ENCODE data around the gene PRKAG2.
"Not testable (repeated sequence)": the region's sequence is repeated elsewhere in the genome, so short reads cannot be mapped to it uniquely, and the experiment has no call there.

PRKAG2 gene

DNA sequence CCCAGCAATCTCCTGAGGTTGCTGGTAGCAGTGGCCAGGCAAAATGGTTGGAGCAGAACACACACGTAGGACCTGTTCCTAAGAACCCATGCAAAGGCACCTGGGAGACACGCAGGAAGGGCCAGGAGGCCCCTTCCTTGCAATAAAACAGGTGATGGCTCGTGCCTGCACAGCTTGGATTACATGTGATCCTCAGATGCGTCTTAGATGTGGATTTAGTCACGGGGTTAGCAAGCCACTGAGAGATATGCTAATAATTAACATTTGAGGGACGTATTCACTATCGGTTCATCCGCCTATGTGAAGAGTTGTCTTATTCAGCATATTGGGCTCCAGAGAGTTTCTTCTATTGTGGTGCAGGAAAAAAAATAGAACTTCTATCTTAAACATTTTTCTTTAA, 352.6 kb downstream of the PRKAG2 start:
- Histone ChIP-seq H3K4me3 (IDR thresholded peaks at IDR 0.05; ENCODE audit: insufficient read depth, low read depth, low read length) (no peak overlapping the region), H3K36me3 (ENCODE audit: insufficient read depth) (no peaks in the 10 kb centered on the region), H3K27ac (no peak overlapping the region), H3K4me1 (ENCODE audit: low read depth, poor library complexity, severe bottlenecking) (peaks cover 4% of the 10 kb centered on the region), H3K4me2 (no peak overlapping the region), H3K27me3 (ENCODE audit: insufficient read depth, low read depth) (no peaks in the 10 kb centered on the region), H4K20me1 (ENCODE audit: insufficient read depth) (no peaks in the 10 kb centered on the region), H3K79me2 (ENCODE audit: insufficient read depth, low read depth) (no peaks in the 10 kb centered on the region), H2AFZ (ENCODE audit: low read depth) (no peak overlapping the region), H3K9ac (no peak overlapping the region)
- TF ChIP-seq, protein P1, sequence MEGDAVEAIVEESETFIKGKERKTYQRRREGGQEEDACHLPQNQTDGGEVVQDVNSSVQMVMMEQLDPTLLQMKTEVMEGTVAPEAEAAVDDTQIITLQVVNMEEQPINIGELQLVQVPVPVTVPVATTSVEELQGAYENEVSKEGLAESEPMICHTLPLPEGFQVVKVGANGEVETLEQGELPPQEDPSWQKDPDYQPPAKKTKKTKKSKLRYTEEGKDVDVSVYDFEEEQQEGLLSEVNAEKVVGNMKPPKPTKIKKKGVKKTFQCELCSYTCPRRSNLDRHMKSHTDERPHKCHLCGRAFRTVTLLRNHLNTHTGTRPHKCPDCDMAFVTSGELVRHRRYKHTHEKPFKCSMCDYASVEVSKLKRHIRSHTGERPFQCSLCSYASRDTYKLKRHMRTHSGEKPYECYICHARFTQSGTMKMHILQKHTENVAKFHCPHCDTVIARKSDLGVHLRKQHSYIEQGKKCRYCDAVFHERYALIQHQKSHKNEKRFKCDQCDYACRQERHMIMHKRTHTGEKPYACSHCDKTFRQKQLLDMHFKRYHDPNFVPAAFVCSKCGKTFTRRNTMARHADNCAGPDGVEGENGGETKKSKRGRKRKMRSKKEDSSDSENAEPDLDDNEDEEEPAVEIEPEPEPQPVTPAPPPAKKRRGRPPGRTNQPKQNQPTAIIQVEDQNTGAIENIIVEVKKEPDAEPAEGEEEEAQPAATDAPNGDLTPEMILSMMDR (conservative IDR thresholded peaks at IDR 0.05; ENCODE audit: low read depth, low read length) = no peak

DNA sequence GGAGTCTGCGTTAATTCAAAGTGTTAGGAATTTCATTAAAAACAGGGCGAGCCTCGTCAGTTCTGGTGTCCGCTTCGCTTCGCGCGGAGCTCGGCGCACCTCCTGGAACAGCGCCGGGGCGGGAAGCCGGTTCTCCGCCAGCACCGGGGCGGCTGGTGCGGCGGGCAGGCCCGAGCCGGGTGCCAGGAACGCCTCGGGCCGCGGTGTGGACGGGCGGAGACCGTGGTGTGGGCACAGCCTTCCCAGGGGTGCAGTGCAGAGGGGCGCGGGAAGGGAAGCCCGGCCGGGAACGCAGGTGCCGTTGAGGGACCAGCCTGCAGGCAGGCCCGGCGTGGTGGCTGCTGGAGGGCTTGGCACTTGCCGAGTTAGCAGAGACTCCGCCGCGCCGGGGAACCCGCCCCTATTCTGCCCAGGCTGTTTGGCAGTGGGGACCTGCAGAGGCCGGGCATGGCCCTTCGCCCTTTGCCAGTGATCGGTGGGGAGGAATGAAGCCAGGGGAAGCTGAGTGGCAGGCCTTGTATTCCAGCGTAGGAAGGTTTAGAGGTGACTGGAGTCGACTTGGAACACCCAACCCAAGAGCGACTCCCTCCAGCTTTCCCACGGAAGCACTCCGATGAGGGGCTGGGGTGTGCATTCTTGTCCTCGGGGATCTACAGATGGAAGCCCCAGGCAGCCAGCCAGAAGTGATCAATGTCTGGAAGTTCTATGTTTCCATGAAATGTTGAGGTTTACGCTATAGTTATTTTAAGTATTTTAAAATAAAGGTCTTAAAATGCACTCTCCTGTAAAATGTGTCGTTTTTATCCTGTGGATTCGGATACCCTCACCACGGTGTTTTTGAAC, 356.3 kb downstream of the PRKAG2 start:
- Histone ChIP-seq H2AFZ (ENCODE audit: low read depth) (peak overlapping the region; percentile 80), H3K36me3 (ENCODE audit: insufficient read depth) (no peaks in the 10 kb centered on the region), H3K27ac (peak overlapping the region; percentile 97), H3K4me2 (peak overlapping the region; percentile 23), H3K9ac (peak overlapping the region; percentile 99; the same call in 1 of the 2 replicates), H3K4me1 (ENCODE audit: low read depth, poor library complexity, severe bottlenecking) (peaks cover 22% of the 10 kb centered on the region), H4K20me1 (ENCODE audit: insufficient read depth) (peaks cover 29% of the 10 kb centered on the region), H3K27me3 (ENCODE audit: insufficient read depth, low read depth) (no peaks in the 10 kb centered on the region), H3K79me2 (ENCODE audit: insufficient read depth, low read depth) (peaks cover 33% of the 10 kb centered on the region), H3K4me3 (IDR thresholded peaks at IDR 0.05; ENCODE audit: insufficient read depth, low read depth, low read length) (no peak overlapping the region)
- TF ChIP-seq, protein P1 (conservative IDR thresholded peaks at IDR 0.05; ENCODE audit: low read depth, low read length) = no peak

DNA sequence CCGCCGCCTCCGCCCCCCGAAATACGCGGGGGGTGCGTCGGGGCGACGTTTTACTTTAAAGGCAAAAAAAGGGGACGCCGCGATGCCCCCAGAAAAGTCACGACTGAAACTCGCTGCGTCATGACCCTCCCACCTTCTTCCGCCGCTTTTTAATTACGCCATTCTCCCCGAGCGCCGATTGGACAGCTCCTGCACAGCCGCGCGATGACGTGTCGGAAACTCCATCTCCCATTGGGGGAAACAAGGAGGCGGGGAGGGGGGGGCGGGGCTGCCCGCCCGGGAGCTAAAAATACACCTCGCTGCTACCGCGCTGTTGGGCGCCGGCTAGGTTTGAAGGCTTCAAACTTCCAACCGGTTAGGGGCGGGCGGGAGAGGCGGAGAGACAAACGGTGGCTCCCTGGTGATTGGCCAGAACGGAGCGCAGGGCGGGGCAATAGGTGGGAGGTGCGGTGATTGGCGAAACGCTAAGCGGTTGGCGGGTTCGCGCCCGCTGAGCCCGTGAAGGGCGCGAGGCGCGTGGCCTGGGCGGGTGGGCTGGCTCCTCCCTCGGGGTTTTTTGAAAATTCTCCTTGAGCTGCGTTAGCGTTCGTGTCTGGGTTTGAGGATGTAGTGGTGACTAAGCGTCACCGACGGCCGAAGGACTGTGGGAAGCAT, 357.0 kb downstream of the PRKAG2 start, which contains the start of gene RHEB:
Gene RHEB, minus strand, starts transcription at position 131 of the 654 bp plus-strand sequence. CDS start 384 bp downstream, outside the sequence.
- H4K20me1 ChIP-seq (ENCODE audit: insufficient read depth) = peaks cover 36% of the 10 kb centered on the region
- H3K27ac ChIP-seq = peak within 1 kb of the TSS; percentile 97
- H3K4me3 ChIP-seq (IDR thresholded peaks at IDR 0.05; ENCODE audit: insufficient read depth, low read depth, low read length) = no peak within 1 kb of the TSS
- no peaks in the 10 kb centered on the region for H3K36me3 ChIP-seq (ENCODE audit: insufficient read depth)
- peaks cover 30% of the 10 kb centered on the region for H3K4me1 ChIP-seq (ENCODE audit: low read depth, poor library complexity, severe bottlenecking)
- TF ChIP-seq, protein P1 (conservative IDR thresholded peaks at IDR 0.05; ENCODE audit: low read depth, low read length) = no peak
- H3K4me2 ChIP-seq = peak within 1 kb of the TSS; percentile 95
- no peaks in the 10 kb centered on the region for H3K27me3 ChIP-seq (ENCODE audit: insufficient read depth, low read depth)
- H2AFZ ChIP-seq (ENCODE audit: low read depth) = peak within 1 kb of the TSS; percentile 80
- H3K9ac ChIP-seq = peak within 1 kb of the TSS; percentile 99
- H3K79me2 ChIP-seq (ENCODE audit: insufficient read depth, low read depth) = peaks cover 41% of the 10 kb centered on the region

DNA sequence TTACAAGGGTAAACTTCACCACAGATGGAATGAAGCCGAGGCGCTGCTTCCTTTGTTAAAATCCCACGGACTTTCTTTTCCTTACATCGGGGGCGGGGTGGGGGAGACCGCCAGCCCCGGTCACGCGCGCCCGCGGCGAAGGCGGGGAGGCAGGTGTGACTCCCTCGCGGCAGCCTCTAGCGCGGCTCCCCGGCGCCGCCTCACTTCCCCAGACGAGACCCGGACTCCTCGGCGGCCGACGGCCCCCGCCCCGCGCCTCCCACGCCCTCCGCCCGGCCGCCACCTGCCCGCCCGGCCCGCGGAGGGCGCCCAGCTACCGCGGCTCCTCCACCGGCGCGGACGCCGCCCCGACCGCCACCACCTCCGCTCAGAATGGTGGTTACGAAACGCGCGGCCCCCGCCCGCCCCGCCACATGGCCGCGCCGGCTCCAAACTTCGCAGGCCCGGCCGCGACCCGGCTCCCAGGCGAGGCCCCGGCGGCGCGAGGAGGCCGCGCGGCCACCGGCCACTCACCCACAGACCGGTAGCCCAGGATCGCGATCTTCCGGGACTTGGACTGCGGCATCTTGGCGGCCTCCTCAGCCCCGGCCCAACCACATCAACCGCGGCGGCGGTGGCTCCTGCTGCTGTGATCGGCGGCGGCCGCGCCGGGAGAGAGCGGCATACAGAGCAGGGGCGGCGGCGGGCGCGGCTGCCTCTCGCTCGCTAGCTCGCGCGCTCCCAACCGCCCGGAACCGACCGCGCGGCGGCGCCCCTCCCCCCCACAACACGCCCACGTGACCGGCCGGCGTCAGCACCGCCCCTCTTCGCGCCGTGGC, 357.8 kb downstream of the PRKAG2 start:
- H3K9ac ChIP-seq = peak overlapping the region; percentile 99
- H2AFZ ChIP-seq (ENCODE audit: low read depth) = peak overlapping the region; percentile 38
- peak overlapping the region; percentile 97 for H3K27ac ChIP-seq
- H3K4me2 ChIP-seq = peak overlapping the region; percentile 95
- peaks cover 44% of the 10 kb centered on the region for H4K20me1 ChIP-seq (ENCODE audit: insufficient read depth)
- not testable (repeated sequence) for H3K4me3 ChIP-seq (IDR thresholded peaks at IDR 0.05; ENCODE audit: insufficient read depth, low read depth, low read length); H3K36me3 ChIP-seq (ENCODE audit: insufficient read depth); H3K27me3 ChIP-seq (ENCODE audit: insufficient read depth, low read depth)
- peaks cover 48% of the 10 kb centered on the region for H3K79me2 ChIP-seq (ENCODE audit: insufficient read depth, low read depth)
- peaks cover 37% of the 10 kb centered on the region for H3K4me1 ChIP-seq (ENCODE audit: low read depth, poor library complexity, severe bottlenecking)
